Left cardiac atrium (tissue), 4 donors: Measurements from ENCODE around the gene ABCA7. TPM values are rescaled to one million over a fixed set of nuclear protein-coding genes. Genes with fewer than 3 reads are reported as not detected.
"Not testable (repeated sequence)": the region's sequence is repeated elsewhere in the genome, so short reads cannot be mapped to it uniquely, and the experiment has no call there.

Source experiments
- ATAC-seq, 2 donors: fragments of 200-7000 bp; cut with Tn5 transposase; one replicate each; pipeline ENCODE4 v1.9.1; 2020; ENCODE audit warnings: mild to moderate bottlenecking in 2 of 2, moderate library complexity in 2 of 2
- DNase-seq: peaks from one replicate; pipeline ENCODE4 v3.0.0-alpha.2; 2020
- intact Hi-C, 2 donors: fragments of 100-400 bp; cut with DNase I; formaldehyde crosslinking; loops; one replicate each; pipeline versions ENCODE4 v1.14.1 to v1.15.1; 2022 to 2023
- total RNA-seq, 2 donors: library from RNA; stranded (reverse); fragmentation: NEBNext Ultra II Directional; extraction: Animal tissue kit (Norgen Biotek cat#: 25700); gene quantifications; one replicate each; pipeline ENCODE4 v1.2.1, GENCODE V29; 2021
- donor health status: DM: no; HTN: yes; CAD: no.
- donor health status: DM: no; HTN: yes; CAD: no; lungs with severe emphysema.
- donor health status: DM: yes; HTN: yes; CAD: no.
- donor health status: Dilated cardiomyopathy.

Gene ABCA7
- total RNA-seq, 2 donors from 2014 or later: 7.7 to 10.0 TPM

DNA sequence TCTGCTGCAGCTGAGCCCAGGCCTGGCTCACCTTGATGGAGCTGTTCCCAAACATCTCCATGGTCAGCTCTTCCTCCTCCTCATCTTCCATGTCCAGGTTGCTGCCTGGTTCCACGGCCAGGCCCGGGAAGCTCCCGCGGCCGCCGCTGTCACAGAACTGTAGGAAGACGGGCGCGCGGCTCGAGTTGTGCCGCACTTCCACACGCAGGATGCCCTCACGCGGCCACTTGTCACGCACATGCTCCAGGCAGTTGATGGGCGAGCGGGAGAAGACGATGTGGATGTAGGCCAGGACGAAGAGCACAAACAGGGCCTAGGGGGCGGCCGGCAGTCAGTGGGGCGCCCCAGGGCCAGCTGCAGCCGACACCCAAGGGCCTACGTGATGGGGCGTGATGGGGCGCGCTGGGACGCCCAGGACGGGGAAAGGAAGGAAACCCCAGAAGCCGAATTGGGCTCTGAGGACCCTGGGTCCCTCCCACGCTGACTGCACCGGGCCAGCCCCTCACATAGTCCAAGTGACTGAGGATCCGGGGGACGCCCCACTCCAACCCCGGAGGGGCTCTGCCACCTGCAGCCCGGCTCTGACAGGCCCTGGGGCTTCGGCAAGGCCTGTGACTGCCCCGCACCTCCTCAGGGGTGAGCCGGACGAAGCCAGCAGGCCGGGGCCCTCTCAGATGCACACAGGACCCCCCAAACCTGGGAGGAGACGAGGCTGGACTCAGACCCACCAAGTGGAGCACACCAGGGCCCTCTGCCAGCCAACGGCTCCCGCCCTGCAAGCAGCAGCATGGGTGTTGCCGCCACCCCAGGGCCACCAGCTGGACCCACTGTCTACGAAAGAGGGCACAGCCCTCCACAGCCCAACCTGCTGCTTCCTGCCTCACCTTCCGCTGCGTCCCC lies 25.5 kb upstream of the ABCA7 start:
- ATAC-seq: no peak
- DNase-seq: no peak
- intact Hi-C loops: no loop called here

DNA sequence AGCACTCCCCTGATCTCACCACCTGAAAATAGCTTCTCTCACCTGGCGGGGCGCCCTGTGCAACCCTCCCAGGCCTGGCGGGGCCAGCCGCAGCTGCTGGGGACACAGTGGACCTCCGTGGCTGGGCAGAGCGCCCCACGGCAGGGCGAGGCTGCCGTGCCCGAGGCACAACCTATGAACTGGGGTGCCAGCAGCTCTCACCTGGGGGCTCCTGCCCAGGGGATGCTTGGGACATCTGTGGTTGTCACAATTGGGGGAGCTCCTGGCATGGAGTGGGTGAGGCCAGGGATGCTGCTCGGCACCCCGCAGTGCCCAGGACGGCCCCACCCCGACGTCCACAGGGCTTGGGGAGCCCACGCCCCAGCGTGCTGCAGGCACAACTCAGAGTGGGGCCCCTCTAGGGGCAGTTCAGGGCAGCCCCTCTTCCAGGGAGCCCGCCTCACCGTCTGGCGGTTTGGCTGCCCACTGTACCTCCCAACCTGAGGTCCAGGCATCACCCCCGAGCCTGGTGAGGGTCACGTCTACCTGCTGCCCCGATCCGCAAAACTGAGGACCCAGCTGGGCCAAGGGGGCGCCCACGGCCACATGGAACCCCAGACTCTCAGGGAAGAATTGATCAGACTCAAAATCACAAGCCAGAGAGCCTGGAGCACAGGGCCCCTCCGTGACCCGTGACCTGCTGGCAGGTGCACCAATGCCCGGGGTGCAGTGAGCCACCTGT lies 24.7 kb upstream of the ABCA7 start:
- intact Hi-C loops: no loop called here
- DNase-seq (no peak), ATAC-seq (no peak)

DNA sequence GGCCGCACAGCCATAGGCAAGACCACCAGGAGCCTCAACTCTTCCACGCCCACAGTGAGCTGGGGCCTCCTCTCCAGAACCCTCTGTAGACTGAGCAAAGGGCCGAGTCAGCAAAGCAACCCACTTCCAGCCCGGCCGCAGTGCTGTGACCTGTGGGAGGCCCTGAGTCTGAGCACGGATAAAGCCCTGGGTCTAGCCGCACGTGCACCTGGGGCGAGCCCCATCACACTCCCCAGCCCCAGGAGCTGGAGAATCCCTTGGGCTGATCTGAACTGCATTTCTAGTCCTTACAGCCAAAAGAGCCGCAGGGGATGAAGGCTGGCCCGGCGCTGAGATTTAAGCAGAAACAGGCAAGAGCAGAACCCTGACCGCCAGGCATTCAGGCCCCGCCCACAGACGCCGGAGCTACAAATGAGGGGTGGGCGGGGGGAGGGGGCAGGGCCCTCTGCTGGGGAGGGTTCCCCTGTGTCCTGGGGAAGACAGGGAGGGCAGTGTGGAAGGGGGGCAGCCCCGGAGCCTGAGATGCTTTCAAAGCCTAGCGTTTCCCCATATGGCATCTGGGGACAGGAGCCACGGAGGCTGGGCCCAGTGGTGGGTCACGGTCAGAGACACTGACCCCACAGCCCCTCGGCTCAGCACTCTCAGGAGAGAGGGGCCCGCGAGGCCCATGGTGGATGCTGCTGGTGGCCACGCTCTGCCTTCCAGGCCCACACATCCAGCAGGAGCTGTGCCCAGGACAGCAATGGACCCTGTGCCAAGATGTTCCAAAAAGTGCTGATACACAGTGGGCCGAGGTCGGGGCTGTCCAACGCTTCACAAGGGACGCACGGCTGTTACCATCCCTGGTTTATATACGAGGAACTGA lies 23.9 kb upstream of the ABCA7 start:
- DNase-seq (no peak), ATAC-seq (no peak)
- intact Hi-C loops: no loop called here

DNA sequence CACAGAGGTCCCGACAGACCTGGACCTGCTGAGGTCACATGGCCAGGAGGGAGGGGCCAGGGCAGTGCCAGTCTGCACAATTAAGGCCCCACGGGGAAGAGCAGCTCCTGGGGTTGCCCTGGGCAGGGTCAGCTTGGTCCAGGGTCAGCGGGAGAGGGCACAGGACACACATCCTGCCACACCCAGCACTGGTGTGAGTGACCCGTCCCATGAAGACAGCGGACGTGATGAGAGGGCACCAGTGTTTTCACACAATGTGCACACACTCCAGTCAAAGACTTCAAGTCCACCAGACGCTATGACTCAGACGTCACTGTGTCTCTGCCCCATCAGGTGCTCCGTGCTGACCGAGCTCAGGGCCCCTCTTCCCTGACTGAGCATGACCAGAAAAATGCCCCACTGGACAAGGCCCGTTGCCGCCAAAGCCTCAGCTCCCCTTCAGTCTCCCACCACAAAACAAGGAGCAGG lies 23.2 kb upstream of the ABCA7 start:
- ATAC-seq (no peak), DNase-seq (no peak)
- intact Hi-C loops: no loop called here

DNA sequence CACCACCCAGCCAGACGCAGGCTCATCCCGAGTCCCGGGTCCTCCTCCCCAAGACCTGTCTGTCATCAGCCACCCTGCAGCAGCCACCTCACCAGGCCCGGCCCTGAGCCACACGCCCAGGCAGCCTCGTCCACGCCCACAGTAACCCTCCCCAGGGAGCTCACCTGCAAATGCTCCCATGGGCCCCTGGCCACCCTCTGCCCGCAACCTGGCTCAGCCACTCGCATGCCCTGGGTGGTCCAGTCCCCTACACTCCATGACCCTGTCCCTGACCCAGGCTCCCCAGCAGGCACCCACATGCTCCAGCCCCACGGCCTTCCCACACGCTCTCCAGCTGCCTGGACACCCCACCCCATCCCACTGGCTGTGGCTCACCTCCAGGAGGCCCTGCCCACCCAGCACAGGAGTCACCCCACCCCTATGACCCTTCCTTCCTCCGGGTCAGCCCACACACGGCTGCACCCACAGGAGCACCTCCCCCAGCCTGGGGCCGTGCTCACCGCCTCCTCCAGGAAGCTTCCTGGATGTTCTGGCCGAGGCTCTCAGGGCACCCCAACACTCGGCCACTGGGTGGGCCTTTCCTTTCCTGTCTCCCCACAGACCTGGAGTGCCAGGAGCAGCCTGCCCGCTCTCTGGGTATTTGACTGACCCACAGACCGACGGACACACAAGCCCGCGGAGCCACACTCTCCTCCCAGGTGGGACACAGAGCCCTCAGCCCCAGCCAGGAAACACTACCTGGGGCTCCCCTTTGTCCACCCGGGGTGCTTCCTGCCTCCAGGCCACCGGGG lies 22.6 kb upstream of the ABCA7 start:
- intact Hi-C loops: no loop called here
- ATAC-seq: peak in 1 of 2 donors; percentile 0
- peak; percentile 49 for DNase-seq

DNA sequence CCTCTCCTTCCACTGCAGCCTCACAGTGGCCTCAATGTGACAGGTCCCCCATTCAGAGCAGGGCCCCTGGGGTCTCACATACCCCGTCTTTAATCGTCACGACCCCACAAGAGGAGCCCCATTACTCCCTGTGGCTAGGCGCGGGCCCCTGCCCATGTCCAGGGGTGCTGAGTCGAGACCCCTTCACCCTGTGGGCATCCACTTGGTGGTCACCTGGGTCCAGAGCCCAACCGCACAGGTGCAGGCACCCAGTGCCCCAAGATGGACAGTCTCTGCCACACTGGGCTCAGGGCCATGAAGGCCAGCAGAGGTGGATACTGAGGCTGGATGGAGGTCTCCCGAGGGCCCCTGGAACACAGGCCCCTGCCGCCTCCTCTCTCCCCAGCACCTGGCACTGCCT lies 22.0 kb upstream of the ABCA7 start:
- no peak for DNase-seq
- ATAC-seq: no peak
- intact Hi-C loops: no loop called here

DNA sequence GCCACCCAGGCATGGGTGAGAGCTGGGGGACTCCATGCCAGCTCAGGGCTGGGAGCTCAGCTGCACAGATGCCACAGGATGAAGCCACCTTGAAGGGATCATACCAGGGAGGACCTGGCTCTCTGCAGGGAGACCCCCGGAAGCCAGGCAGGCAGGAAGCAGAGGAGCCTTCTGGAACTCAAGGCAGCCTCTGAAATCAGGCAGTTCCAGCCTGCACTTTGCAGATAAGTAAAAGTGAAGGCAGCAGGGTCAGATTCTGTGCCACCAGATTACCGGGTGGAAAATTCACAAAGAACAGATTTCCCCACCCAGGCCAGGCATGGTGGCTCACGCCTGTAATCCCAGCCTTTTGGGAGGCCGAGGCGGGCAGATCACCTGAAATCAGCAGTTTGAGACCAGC lies 21.5 kb upstream of the ABCA7 start:
- ATAC-seq: no peak
- intact Hi-C loops: no loop called here
- no peak for DNase-seq

DNA sequence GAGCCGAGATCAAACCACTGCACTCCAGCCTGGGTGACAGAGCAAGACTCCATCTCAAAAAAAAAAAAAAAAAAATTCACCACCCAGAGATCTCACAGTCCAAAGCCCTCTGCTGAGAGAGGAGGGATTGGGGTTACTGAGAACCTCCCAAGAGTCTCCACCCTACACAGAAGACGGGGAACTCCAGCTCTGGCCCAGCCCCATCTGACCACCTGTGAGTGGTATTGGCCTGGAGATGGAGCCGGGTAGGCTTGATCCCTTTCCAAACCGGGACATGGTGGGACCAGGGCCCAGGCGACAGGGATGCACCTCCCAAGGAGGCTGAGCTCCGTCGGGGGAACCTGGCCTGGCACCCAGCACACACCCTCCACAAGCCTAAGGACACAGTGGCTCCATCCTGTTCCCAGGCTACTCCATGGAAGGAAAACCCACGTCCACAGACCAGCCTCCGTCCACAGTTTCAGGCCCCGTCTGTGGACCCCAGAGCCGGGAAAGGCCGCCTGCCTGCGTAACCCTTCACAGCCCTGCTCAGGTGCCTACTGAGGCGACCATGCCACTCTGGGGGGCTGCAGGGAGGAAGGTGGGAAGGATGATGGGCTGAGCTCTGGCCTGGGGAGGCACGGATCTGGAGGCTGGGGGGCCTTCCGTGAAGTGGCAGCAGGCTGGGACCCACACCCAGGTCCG lies 20.8 kb upstream of the ABCA7 start:
- intact Hi-C loops: no loop called here
- no peak for DNase-seq
- no peak for ATAC-seq

DNA sequence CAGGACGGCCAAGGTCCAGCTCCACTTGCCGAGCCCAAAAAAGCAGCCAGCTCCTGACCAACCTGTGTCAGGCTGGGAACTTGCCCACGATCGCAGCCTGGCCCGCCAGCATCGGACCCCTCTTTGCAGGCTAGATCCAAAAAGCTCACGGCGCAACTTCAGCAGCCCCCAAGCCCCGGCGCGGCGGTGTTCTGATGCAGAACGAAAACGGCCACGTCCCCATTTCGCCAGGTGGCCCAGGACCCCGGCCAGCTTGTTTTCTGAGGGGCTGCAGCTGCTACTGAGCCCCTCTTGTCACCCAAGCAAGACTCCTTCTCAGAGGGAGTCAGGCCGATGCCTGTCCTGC lies 20.3 kb upstream of the ABCA7 start:
- DNase-seq (no peak), ATAC-seq (no peak)
- intact Hi-C loops: no loop called here

DNA sequence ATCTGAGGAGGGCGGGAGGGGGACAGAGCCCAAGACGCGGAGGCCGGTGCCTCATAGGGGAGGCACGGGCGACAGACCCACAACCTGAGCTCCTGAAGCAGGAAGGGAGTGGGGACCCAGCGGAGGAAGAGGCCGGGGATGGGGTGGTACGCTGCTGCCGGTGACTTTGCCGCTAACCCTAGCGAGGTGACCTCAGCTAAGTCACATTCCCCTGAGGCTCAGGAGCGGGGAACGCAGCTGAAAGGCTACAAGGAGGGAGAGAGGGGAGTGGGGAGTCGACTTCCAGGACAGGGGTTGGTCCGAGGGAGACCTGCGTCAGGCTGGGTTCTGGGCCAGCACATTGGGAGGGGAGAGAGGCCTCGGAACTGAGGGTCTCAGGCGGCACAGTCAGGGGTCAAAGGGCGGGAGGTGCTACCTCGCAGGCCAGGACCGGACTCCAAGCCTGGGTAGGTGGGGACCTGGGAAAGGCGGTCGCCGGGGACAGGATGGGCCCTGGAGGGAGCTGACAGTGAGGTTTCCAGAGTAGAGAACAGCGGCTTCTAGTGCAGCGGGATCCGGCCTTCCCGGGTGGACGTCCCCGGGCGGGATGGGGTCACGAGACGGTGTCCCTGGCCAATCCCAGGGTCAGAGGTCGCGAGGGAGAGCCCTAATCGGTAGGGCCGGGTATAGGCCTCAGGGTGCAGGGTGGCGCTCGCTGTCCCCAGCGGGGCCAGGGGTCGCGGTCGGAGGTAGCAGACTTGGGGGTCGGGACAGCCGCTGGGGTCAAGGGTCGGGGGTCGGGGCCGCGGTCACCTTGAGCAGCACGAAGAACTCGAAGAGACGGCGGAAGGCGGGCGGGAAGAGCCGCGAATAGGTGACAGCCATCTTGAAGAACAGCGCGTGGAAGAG lies 19.7 kb upstream of the ABCA7 start:
- DNase-seq (no peak), ATAC-seq (no peak)
- intact Hi-C loops: no loop called here

DNA sequence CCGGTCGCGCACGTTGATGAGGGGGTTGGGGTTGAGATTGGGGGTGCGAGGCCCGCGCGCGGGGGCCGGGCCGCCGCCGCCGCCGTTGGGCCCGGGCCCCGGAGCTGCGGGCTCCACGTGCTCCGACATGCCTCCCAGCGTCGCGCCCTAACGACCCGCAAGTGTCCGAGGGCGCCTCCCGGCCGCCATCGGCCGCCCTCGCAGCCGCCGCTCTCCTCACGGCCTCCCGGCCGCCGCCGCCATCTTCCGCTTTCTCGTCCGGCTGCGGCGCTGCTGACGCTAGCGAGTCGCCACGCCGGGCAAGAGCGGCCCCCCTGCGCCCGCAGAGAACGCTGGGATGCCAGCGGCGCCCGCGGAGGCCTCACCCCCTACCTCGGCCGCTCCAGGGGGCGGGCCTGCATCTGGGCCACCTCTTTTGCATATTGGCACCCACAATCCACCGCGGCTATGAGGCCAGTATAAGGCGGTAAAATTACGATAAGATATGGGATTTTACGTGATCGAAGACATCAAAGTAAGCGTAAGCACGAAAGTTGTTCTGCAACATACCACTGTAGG lies 19.0 kb upstream of the ABCA7 start, which contains the start of gene TMEM259:
TSS of gene TMEM259 (minus strand) at position 256 of the 558 bp plus-strand sequence. CDS start at position 129, 127 bp downstream.
- ATAC-seq: peak; percentile 94
- peak; percentile 97 for DNase-seq
- intact Hi-C loops: no loop called here

DNA sequence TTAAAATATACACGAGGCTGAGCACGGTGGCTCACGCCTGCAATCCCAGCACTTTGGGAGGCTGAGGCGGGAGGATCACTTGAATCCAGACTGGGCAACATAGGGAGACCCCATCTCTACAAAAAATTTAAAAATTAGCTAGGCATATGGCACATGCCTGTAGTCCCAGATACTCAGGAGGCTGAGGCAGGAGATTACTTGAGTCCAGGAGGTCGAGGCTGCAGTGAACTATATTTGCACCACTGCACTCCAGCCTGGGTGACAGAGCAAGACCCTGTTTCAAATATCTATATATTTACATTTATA lies 16.1 kb upstream of the ABCA7 start:
- ATAC-seq, DNase-seq, intact Hi-C loops: not testable (repeated sequence)

DNA sequence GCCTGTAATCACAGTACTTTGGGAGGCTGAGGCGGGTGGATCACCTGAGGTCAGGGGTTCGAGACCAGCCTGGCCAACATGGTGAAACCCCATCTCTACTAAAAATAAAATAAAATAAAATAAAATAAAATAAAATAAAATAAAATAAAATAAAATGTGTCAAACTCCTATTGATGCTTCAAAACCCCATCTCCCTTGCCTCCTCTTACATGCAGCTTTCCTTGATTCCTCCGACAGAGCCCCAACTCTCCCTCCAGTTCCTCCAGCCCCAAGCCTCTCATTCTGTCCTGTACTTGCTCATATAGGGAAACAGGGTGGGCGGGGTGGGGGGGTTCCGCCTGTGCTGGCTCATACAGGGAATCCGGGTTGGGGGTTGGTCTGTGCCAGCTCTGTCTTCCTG lies 14.8 kb upstream of the ABCA7 start:
- intact Hi-C loops: loop anchor here in 1 of 2 donors (5.0 kb wide), 1 partner anchor 77 kb away; the partner anchor contains the start of gene GPX4
- not testable (repeated sequence) for ATAC-seq, DNase-seq

DNA sequence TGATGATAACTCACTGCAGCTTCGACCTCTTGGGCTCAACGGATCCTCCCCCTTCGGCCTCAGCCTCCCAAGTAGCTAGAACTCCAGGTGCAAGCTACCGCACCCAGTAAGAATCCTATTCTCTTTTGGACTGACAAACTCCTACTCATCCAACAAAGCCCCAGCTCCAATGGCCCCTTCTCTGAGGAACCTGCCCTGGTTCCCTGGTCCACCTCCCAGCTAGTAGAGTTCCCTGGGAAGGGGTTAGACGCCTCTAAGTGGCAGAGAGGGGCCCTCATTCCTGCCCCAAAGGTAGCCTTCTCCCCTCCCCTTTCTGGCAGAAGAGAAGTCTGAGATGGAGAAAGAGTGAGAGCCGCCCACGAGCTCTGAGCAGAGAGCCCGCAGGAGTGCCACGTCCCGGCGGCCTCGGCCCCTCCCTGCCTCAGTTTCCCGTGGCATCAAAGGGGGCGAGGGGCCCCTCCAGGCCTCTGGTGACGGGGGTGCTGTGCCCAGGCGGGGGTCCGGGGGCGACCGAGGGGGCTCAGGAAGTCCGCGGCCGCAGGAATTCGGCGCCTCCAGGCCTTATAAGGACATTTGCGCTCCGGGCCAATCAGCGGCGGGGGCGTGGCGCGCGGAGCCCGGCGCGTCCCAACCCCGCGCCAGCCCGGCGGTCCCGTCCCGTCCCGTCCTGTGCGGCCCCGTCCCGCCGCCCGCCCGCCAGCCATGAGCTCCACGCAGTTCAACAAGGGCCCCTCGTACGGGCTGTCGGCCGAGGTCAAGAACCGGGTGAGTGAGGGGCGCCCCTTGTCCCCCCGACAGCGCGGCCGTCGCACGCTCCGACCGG lies 13.7 kb upstream of the ABCA7 start, which contains the start of gene CNN2:
TSS of gene CNN2 (plus strand) at position 649 of the 823 bp plus-strand sequence. CDS start at position 703, 54 bp downstream.
- ATAC-seq (peak; percentile 84 to 85), DNase-seq (peak; percentile 87)
- intact Hi-C loops: loop anchor here in 1 of 2 donors (5.0 kb wide), 1 partner anchor 76 kb away; the partner anchor contains the start of gene GPX4

DNA sequence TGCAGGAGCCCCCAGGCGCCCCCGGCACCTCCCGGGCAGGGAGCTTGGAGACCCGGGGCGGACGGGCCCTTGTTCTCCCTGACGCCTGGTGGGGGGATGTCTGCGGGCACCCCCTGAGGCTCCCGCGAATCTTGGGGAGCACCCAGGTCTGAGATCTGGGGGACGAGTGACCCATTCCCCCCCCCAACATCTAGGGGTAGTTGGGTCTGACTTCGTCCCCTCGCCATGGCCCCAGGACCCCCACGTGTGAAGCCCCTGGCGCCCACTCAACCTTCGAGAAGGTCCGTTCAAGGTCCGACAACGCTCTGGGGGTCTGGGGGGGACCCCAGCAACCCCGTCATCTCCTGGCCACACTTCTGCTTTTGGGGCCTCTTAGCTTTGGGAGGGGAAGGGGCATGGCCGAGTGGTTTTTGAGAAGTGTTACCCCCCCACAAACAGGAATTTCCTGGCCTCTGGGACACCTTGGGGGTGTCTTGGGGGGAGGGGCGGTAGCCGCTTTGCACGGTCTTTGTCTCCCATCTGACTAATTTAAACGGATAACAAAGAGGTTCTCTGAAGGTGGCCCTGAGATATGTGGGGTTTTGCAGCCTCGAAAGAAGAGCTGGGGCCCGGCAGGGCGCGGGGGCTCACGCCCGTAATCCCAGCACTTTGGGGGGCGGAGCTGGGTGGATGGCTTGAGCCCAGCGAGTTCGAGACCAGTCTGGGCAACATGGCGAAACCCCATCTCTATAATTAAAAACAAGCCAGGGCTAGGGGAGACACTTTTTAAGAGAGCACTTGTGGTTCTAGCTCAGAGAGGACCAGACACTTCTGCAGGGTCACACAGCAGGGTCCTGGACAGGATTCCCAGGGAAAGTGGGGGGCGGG lies 12.9 kb upstream of the ABCA7 start:
- DNase-seq (no peak), ATAC-seq (peak; percentile 6 to 7)
- intact Hi-C loops: loop anchor here in 1 of 2 donors (5.0 kb wide), 1 partner anchor 75 kb away; the partner anchor contains the start of gene GPX4
